ENCODE data around the gene SORBS1. TPM values are rescaled to one million over a fixed set of nuclear protein-coding genes. Genes with fewer than 3 reads are reported as not detected.

The SORBS1 gene
- total RNA-seq, 4 donors from 2014 or later, result 92.2 to 308 (median 150) TPM

GRCh38 chr10:95540514-95541052 is 20.6 kb downstream of the SORBS1 start:
- WGBS, 2 donors (ENCODE audit: low coverage in 1 of 2), result 55 to 64% methylated on average over 2 of the region's 2 CpGs
- DNase-seq, result no peak
- no peak overlapping the region for H3K4me3 ChIP-seq
- H3K4me1 ChIP-seq, result peaks cover 25 to 79% (median 48%) of the 10 kb centered on the region in 4 donors
- peak overlapping the region; percentile 74 to 94 (median 83) for H3K27ac ChIP-seq
- H3K9me3 ChIP-seq, result no peaks in the 10 kb centered on the region
- intact Hi-C loops (cut with DNase I; ENCODE audit: low total_unique reads), result no loop called here
- in situ Hi-C loops (cut with MboI; ENCODE audit: low pct_ligation_motif_present in 1 of 4, low pct_unique_long_range_greater_than_20kb in 1 of 4, low sequenced_read_pairs in 3 of 4), result no loop called here
- no peaks in the 10 kb centered on the region for H3K27me3 ChIP-seq
- no peaks in the 10 kb centered on the region for H3K36me3 ChIP-seq
- no peak for TF ChIP-seq CTCF (IDR thresholded peaks at IDR 0.05)
- TF ChIP-seq POLR2A (IDR thresholded peaks at IDR 0.05), result no peak
- no peak for TF ChIP-seq POLR2AphosphoS5 (IDR thresholded peaks at IDR 0.05)
- TF ChIP-seq EP300 (IDR thresholded peaks at IDR 0.05; ENCODE audit: low read depth), result no peak

GRCh38 chr10:95539560-95540284 is 21.4 kb downstream of the SORBS1 start:
- no peak overlapping the region for H3K4me3 ChIP-seq
- 48 to 51% methylated on average over 7 of the region's 7 CpGs for WGBS, 2 donors (ENCODE audit: low coverage in 1 of 2)
- H3K36me3 ChIP-seq, result no peaks in the 10 kb centered on the region
- no peaks in the 10 kb centered on the region for H3K9me3 ChIP-seq
- intact Hi-C loops (cut with DNase I; ENCODE audit: low total_unique reads) (no loop called here), in situ Hi-C loops (cut with MboI; ENCODE audit: low pct_ligation_motif_present in 1 of 4, low pct_unique_long_range_greater_than_20kb in 1 of 4, low sequenced_read_pairs in 3 of 4) (no loop called here)
- H3K4me1 ChIP-seq, result peaks cover 23 to 81% (median 50%) of the 10 kb centered on the region in 4 donors
- DNase-seq, result no peak
- peak overlapping the region; percentile 74 to 94 (median 83) for H3K27ac ChIP-seq
- TF ChIP-seq POLR2AphosphoS5 (IDR thresholded peaks at IDR 0.05) (no peak), EP300 (IDR thresholded peaks at IDR 0.05; ENCODE audit: low read depth) (no peak), CTCF (IDR thresholded peaks at IDR 0.05) (no peak), POLR2A (IDR thresholded peaks at IDR 0.05) (no peak)
- H3K27me3 ChIP-seq, result no peaks in the 10 kb centered on the region

- Histone ChIP-seq H3K4me3 (no peak overlapping the region), H3K27ac (peak overlapping the region; percentile 74 to 94 (median 83)), H3K36me3 (no peaks in the 10 kb centered on the region), H3K9me3 (no peaks in the 10 kb centered on the region), H3K27me3 (no peaks in the 10 kb centered on the region), H3K4me1 (peaks cover 25 to 80% (median 50%) of the 10 kb centered on the region in 4 donors)
- 25 to 65% methylated on average over 2 to 5 of the region's 5 CpGs for WGBS, 2 donors (ENCODE audit: low coverage in 1 of 2)
- intact Hi-C loops (cut with DNase I; ENCODE audit: low total_unique reads) (no loop called here), in situ Hi-C loops (cut with MboI; ENCODE audit: low pct_ligation_motif_present in 1 of 4, low pct_unique_long_range_greater_than_20kb in 1 of 4, low sequenced_read_pairs in 3 of 4) (no loop called here)
- TF ChIP-seq CTCF (IDR thresholded peaks at IDR 0.05), result no peak
- TF ChIP-seq EP300 (IDR thresholded peaks at IDR 0.05; ENCODE audit: low read depth), result no peak
- no peak for TF ChIP-seq POLR2A (IDR thresholded peaks at IDR 0.05)
- no peak for TF ChIP-seq POLR2AphosphoS5 (IDR thresholded peaks at IDR 0.05)
- no peak for DNase-seq
Observed at GRCh38 chr10:95538412-95538811, 22.8 kb downstream of the SORBS1 start.

GRCh38 chr10:95537542-95537927 is 23.6 kb downstream of the SORBS1 start:
- H3K27ac ChIP-seq, result peak overlapping the region; percentile 74 to 94 (median 83)
- intact Hi-C loops (cut with DNase I; ENCODE audit: low total_unique reads), result no loop called here
- no peaks in the 10 kb centered on the region for H3K27me3 ChIP-seq
- DNase-seq, result no peak
- no peak overlapping the region for H3K4me3 ChIP-seq
- TF ChIP-seq EP300 (IDR thresholded peaks at IDR 0.05; ENCODE audit: low read depth) (no peak), CTCF (IDR thresholded peaks at IDR 0.05) (no peak), POLR2AphosphoS5 (IDR thresholded peaks at IDR 0.05) (no peak), POLR2A (IDR thresholded peaks at IDR 0.05) (no peak)
- H3K36me3 ChIP-seq, result no peaks in the 10 kb centered on the region
- in situ Hi-C loops (cut with MboI; ENCODE audit: low pct_ligation_motif_present in 1 of 4, low pct_unique_long_range_greater_than_20kb in 1 of 4, low sequenced_read_pairs in 3 of 4), result no loop called here
- WGBS, 2 donors (ENCODE audit: low coverage in 1 of 2), result 74 to 100% methylated on average over 1 to 4 of the region's 4 CpGs
- H3K4me1 ChIP-seq, result peaks cover 25 to 75% (median 43%) of the 10 kb centered on the region in 4 donors
- no peaks in the 10 kb centered on the region for H3K9me3 ChIP-seq
